Measurements from ENCODE around the gene SLC26A1. TPM values are rescaled to one million over a fixed set of nuclear protein-coding genes. Genes with fewer than 3 reads are reported as not detected.
A peak's percentile ranks its signal among the peaks of the same experiment; 100 is the strongest.

The SLC26A1 gene
- 0.19 TPM in 1 of 2 replicates, not detected in the other for total RNA-seq (ENCODE audit: low replicate concordance)

GRCh38 chr4:993111-994029 is at the start of gene SLC26A1:
Gene SLC26A1, minus strand, starts transcription at chr4:993404. Its CDS starts 1,701 bp downstream, at chr4:991703.
- Mint-ChIP-seq H3K4me3 (no peak within 1 kb of the TSS), H3K36me3 (no peaks in the 10 kb centered on the region)
- H2AFZ ChIP-seq (replicated peaks) = no peak within 1 kb of the TSS

GRCh38 chr4:1042352-1043055 is 49.3 kb upstream of the SLC26A1 start:
- H3K27ac Mint-ChIP-seq = no peak overlapping the region
- Histone ChIP-seq H3K4me2 (no peak overlapping the region), H3F3A (ENCODE audit: low read depth) (peaks cover 27% of the 10 kb centered on the region), H3K27me3 (peaks cover 40% of the 10 kb centered on the region), H3K4me1 (peaks cover 27% of the 10 kb centered on the region), H3K9me3 (ENCODE audit: low read depth) (no peaks in the 10 kb centered on the region), H4K20me1 (ENCODE audit: low read depth) (no peaks in the 10 kb centered on the region), H3K4me3 (no peak overlapping the region), H3K79me2 (ENCODE audit: low read depth) (no peaks in the 10 kb centered on the region), H3K27ac (no peak overlapping the region), H3K36me3 (no peaks in the 10 kb centered on the region), H3K9ac (no peak overlapping the region), H2AFZ (replicated peaks) (no peak overlapping the region)
- TF ChIP-seq CTCF (IDR thresholded peaks at IDR 0.05) (no peak), EZH2 (IDR thresholded peaks at IDR 0.05) (no peak), EZH2phosphoT487 (IDR thresholded peaks at IDR 0.05) (no peak)
- no peak overlapping the region for H3K4me3 Mint-ChIP-seq
- peaks cover 2% of the 10 kb centered on the region for H3K36me3 Mint-ChIP-seq
- H3K27me3 Mint-ChIP-seq (ENCODE audit: insufficient read depth, low read depth) = peaks cover 25% of the 10 kb centered on the region
- peaks cover 5% of the 10 kb centered on the region for H3K9me3 Mint-ChIP-seq
- peaks cover 45% of the 10 kb centered on the region for H3K4me1 Mint-ChIP-seq
- DNase-seq (ENCODE audit: low spot score) = no peak

More at GRCh38 chr4:993111-994029, at the start of gene SLC26A1:
- Histone ChIP-seq H3K4me3 (no peak within 1 kb of the TSS), H3K27ac (no peak within 1 kb of the TSS), H3F3A (ENCODE audit: low read depth) (no peaks in the 10 kb centered on the region), H3K4me2 (no peak within 1 kb of the TSS), H3K27me3 (peaks cover 35% of the 10 kb centered on the region), H4K20me1 (ENCODE audit: low read depth) (peaks cover 13% of the 10 kb centered on the region), H3K79me2 (ENCODE audit: low read depth) (no peaks in the 10 kb centered on the region), H3K9me3 (ENCODE audit: low read depth) (no peaks in the 10 kb centered on the region), H3K4me1 (peaks cover 4% of the 10 kb centered on the region), H3K36me3 (no peaks in the 10 kb centered on the region), H3K9ac (no peak within 1 kb of the TSS)
- no peak for DNase-seq (ENCODE audit: low spot score)
- H3K27ac Mint-ChIP-seq = no peak within 1 kb of the TSS
- TF ChIP-seq EZH2 (IDR thresholded peaks at IDR 0.05) (no peak), EZH2phosphoT487 (IDR thresholded peaks at IDR 0.05) (no peak), CTCF (IDR thresholded peaks at IDR 0.05) (no peak)
- H3K9me3 Mint-ChIP-seq = no peaks in the 10 kb centered on the region
- peaks cover 21% of the 10 kb centered on the region for H3K27me3 Mint-ChIP-seq (ENCODE audit: insufficient read depth, low read depth)
- H3K4me1 Mint-ChIP-seq = peaks cover 6% of the 10 kb centered on the region

GRCh38 chr4:1041936-1042330 is 48.7 kb upstream of the SLC26A1 start:
- H3K9me3 ChIP-seq (ENCODE audit: low read depth) = no peaks in the 10 kb centered on the region
- H3K4me1 ChIP-seq = peaks cover 30% of the 10 kb centered on the region
- no peak overlapping the region for H3K9ac ChIP-seq
- no peak for DNase-seq (ENCODE audit: low spot score)
- peak overlapping the region; percentile 86 for H3K27ac Mint-ChIP-seq
- H3K79me2 ChIP-seq (ENCODE audit: low read depth) = no peaks in the 10 kb centered on the region
- H3K36me3 Mint-ChIP-seq = peaks cover 2% of the 10 kb centered on the region
- peak overlapping the region; percentile 75 for H2AFZ ChIP-seq (replicated peaks)
- peaks cover 45% of the 10 kb centered on the region for H3K4me1 Mint-ChIP-seq
- no peaks in the 10 kb centered on the region for H4K20me1 ChIP-seq (ENCODE audit: low read depth)
- H3K4me3 ChIP-seq = no peak overlapping the region
- TF ChIP-seq CTCF (IDR thresholded peaks at IDR 0.05) (no peak), EZH2phosphoT487 (IDR thresholded peaks at IDR 0.05) (no peak), EZH2 (IDR thresholded peaks at IDR 0.05) (no peak)
- H3K27me3 ChIP-seq = peaks cover 34% of the 10 kb centered on the region
- H3K4me3 Mint-ChIP-seq = peak overlapping the region; percentile 67
- peaks cover 24% of the 10 kb centered on the region for H3F3A ChIP-seq (ENCODE audit: low read depth)
- peak overlapping the region; percentile 71 for H3K4me2 ChIP-seq
- no peaks in the 10 kb centered on the region for H3K36me3 ChIP-seq
- H3K27ac ChIP-seq = no peak overlapping the region
- H3K9me3 Mint-ChIP-seq = peaks cover 5% of the 10 kb centered on the region
- peaks cover 22% of the 10 kb centered on the region for H3K27me3 Mint-ChIP-seq (ENCODE audit: insufficient read depth, low read depth)
